LoVo (cell line): ENCODE measurements around the gene PPP1R12B.
"Not testable (repeated sequence)": the region's sequence is repeated elsewhere in the genome, so short reads cannot be mapped to it uniquely, and the experiment has no call there.

Source experiments
- DNase-seq: peaks from one replicate; pipeline ENCODE4 v3.0.0-alpha.2; 2016; ENCODE audit warnings: low spot score

PPP1R12B gene

DNA sequence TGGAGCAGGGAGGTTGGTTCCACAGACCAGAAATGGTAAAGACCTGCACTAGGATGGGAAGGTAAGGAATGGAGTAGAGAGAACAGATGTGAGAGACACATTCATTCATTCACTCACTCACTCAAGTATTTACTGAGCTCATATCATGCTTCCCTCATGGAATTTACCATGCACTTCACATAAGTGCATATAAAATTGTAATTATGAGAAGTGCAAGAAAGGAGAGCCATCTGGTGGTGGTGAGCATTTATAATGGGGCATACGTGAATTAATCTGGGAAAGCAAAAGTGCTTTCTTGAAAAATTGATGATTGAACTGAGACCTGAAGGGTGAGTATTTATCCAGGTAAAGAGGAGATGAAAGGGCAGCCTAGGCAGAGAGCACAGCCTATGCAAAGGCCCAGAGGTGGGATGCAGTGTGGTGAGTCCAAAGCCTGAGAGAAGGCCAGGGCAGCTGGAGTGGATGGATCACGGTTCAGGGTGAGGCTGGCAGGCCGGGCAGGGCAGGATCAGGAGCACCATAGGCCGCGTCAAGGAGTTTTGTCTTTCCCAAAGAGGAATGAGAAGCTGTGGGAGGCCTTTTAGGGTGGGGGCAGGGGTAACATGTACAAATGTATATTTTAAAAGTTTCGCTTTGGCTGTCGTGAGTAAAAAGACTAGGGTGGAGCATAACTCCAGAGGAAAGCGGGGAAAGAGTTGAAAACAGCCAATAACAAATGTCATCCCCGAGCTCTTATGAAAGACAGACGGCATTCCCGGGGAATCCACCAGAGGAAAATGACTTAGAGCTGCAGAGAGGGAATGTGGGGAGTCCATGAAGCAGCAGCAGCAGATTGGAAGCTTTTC, 266.1 kb downstream of the PPP1R12B start:
- not testable (repeated sequence) for DNase-seq

DNA sequence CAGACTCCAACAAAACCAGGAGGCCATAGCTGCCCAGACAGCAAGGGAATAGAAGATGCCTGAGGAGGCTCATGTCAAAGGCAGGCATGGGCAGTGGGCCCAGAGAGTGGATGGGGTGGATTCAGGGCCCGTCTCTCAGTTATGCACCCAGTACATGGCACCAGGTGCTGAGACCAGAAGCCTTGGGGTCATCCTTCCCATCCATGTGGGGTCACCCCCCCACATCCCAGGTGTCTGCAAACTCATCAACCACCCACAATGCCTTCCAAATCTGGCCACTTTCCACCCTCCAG, 266.7 kb downstream of the PPP1R12B start:
- not testable (repeated sequence) for DNase-seq

DNA sequence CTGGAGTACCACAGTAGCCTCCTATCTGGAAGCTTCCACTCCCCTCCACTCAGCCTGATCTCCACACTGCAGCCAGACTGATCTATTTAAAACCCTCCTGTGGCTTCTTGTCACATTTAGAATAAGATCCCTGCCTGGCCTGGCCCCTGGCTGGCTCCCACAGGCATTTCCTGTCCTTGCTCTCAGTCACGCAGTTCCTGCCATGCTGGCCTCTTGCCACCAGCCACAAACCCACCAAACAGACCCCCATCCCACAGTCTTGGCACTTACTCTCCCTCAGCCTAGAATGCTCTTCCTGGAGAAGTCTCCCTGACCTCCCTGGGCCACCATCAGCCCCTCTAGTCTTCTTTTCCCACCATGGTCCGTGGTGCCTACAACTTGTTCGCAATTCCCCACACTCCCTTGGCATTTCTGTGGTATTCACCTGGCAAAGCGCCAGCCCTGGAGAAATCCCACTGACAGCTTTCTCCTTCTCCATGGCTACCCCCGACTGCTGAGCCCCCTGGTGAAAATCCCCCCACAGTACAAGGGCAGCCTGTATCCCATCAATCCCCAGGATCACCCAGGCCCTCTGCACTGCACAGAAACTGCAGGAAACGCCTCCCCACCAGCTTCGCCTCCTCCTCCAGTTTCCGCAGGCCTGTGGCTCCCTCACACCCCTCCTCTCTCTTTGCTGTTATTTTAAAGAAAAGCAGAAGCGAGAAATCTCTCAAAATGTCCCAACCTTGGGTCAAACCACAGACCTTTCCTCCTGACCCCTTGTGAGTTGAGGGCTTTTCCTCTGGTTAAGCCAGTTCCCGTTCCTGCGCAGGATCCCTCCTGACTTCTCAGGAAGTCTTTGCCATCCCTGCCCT, 267.2 kb downstream of the PPP1R12B start:
- DNase-seq = no peak

DNA sequence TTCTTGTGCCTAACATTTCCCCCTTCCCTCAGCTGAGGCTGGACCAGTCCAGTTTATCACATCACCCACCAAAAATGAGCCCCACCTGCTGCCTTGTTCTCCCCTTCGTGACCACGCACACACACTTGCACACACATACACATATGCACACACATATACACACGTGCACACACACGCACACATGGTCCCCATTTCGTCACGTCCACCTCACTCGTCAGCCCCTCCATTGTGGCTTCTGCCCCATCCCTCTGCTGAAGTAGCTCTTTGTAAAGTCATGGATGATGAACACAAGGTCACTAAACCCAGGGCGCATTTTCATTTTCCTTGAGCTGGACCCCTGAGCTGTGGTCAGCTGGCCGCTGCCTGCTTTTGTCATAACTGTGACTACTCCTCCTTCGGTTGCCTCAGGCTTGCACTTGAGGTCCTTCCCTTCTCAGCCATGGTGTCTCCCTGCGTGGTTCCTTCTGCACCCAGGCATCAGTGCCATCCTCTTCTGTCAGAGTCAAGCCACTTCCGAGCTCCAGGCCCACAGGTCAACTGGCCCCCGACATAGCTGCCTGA, 267.9 kb downstream of the PPP1R12B start:
- DNase-seq = no peak

DNA sequence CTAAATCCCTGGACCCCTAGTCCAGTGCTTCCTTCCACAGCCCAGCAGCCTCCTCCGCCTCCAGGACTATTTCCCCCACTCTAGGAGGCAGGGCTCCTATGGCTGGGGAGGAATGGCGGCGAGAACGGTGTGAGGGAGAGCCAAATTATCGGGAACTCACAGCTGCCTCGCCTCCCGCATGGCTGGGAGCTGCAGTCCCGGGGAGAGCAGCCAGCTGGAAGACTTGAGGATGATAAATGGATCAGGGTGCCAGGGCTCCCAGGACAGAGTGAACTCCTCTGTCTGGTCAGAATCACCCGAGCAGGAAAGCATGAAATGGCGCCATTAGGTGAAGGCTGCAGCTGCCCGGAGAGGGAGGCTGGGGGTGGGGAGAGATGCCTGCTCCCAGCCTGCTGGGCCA, 270.5 kb downstream of the PPP1R12B start:
- DNase-seq = not testable (repeated sequence)

DNA sequence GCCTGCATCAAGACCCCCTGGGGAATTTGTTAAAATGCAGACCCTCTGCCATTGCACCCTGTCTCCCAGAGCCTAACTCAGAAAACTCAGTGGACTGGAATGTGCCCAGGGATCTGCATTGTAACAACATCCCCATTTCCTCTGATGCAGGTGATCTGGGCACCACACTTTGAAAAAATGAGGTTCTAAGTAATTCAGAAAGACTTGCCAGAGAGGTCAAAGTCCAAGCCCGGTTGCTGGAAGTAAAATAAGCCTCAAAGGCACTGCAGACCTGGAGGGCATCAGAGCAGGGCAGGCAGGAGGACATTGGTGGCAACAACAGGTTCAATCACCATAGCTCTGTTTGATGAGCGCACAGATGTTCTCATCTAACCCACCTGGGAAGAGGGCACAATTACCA, 271.0 kb downstream of the PPP1R12B start:
- peak; percentile 24 for DNase-seq

DNA sequence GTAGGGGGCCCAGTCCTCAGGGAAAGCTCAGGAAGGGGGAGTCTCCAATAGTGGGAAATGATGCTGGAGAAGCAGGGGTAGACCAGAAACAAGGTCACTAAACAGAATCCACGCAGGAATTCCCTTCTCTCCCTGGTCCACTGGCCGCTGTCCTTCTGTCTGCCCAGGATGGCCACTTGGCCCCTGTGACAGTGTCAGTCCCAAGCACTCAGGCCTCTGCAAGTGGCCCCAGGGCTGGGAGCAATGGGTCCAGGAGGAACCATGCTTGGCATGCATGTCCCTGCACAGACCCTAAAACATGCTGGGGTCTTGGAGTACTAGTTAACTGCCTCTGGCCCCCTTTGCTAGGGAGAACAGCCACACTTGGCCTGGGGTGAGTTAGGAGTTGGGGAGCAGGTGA, 271.5 kb downstream of the PPP1R12B start:
- not testable (repeated sequence) for DNase-seq

DNA sequence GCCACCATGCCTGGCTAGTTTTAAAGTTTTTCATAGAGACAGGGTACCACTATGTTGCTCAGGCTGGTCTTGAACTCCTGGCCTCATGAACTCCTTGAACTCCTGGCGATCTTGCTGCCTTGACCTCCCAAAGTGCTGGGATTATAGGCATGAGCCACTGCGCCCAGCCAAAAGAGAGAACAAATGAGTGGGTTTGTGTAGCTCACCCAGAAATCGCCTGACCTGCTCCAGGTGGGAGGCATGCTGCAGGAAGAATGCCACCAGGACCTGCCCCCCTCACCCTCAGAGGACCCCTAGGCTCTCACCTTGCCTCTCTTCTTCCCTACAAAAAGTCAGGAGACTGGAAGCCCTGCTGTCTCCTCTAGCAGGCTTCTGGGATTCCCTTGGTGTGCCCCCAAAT, 272.9 kb downstream of the PPP1R12B start:
- no peak for DNase-seq

DNA sequence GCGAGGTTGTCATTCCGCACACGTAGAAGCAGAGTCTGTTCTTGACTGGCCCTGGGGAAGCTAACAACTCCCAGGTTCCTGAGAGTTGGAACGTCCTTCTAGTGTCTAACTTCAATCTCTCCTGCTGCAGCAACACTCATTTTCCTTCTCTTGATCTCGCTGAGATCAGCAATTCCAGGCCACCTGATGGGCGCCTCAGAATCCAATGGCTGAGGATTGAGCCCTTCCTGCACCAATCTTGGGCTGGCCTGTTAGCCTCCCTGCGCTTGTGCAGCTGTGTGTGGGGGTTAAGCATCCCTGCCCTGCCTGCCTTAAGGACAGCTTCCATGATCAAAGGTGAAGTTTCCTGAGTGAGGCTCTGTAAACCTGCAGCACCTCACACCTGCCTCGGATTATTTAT, 273.9 kb downstream of the PPP1R12B start:
- no peak for DNase-seq

DNA sequence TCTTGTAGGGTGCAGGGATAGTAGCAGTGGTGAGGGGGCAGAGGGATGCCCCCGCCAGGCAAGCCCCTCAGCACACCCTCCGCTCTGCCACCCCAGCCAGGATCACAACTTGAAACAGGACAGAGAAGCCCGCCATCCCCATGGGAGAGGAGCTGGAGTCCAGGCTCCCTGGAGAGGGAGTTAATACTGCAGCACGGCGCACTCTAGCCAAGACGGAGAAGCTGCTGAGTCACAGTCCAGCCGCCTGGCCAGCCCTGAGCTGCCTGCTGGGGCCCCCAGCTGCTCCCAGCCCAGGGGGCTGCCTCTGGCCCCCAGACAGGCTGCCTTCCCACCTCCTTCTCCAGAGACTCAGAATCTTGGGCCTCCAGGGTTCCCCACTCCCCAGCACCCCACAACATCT, 274.6 kb downstream of the PPP1R12B start:
- no peak for DNase-seq

DNA sequence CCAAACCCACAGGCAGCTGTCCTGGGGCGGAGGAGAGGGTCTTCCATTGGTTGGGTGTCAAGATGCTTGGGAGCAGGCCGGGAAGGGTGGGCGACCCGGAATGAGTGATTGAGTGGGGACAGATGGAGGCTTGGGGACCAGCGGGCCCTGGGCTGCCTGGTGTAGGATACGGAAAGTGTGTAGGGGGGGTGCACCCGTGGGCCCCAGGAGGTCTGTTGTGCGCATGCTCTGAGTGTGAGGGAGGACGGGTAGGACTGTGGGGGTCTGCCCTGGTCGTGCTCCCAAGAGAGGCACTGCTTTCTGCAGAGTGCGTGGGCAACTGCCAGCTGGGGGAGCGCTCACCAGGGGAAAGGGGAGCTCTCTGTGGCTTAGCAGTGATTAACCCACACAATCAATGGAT, 275.0 kb downstream of the PPP1R12B start:
- not testable (repeated sequence) for DNase-seq

DNA sequence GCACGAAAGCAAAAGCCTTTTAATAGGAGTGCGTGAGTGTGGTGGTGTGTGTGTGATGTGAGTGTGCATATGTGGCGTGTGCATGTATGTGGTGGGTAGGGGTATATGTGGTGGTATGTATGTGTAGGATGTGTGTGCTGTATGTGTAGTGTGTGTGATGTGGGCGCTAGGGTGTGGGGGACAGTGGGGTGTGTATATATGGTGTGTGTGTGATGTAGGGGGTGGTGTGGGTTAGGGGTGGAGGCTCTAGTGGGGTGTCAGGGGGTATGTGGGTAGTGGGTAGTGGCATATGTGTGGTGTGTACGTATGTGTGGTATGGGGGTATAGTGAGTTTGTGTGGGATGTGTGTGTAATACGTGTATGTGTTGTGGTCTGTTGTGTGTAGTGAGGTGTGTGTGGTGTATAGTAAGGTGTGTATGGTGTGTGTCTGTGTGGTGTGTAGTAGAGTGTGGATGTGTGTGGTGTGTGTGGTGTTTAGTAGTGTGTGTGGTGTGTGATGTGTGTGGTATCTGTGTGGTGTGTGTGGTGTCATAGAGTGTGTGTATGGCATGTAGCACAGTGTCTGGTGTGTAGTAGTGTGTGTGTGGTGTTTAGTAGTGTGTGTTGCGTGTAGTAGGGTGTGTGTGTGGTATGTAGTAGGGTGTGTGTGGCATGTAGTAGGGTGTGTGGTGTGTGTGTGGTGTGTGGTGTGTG, 275.7 kb downstream of the PPP1R12B start:
- DNase-seq = no peak

DNA sequence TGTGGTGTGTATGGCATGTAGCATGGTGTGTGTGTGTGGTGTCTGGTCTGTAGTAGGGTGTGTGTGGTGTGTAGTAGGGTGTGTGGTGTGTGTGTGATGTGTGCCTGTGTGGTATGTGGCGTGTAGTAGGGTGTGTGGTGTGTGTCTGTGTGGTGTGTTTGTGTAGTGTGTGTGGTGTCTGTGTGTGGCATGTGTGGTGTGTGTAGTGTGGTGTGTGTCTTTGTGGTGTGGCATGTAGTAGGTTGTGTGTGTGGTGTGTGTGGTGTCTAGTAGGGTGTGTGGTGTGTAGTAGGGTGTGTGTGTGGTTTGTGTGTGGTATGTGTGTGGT, 276.2 kb downstream of the PPP1R12B start:
- no peak for DNase-seq

DNA sequence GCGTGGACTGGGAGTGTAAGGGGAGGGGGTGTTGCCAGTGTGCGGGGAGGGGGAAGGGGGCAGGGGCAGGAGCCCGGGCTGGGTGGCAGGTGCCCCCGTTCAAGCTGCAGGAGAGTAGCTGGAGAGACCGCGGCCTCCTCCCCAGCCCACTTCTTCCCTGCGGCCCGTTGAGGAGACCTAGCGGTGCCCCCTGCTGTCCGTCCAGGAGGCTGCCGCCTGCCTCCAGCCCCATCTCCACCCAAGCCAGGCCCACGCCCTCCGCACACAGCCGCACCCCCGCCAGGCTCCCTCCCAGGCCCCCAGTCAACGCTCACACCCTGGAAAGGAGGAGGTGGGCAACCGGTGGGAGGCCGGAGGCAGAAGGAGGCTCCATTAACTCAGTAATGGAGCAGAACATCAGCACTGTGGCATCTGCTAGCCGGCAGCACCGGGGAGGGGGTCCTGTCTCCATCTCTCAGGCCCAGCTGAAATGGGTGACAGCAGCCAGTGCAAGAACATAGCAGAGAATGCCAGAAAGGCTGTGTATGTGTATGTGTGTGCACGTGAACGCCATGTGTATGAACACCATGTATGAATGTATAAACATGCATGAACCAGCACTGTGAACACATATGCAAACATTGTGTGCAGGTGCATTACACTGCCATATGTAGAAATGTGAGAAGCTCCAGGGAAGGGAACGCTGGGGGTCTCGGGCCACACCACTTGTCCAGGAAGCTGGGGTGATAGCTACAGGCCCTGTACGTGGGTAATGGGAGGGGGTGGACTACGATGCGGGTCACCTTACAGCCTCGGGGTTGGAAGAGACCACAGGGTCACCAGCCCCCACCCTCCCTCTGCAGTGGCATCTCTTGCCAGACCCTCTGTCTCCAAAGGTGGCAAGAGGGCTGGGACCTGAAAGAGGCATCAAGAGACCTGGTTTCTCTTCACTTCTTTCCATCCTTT, 277.2 kb downstream of the PPP1R12B start:
- DNase-seq = peak; percentile 61

DNA sequence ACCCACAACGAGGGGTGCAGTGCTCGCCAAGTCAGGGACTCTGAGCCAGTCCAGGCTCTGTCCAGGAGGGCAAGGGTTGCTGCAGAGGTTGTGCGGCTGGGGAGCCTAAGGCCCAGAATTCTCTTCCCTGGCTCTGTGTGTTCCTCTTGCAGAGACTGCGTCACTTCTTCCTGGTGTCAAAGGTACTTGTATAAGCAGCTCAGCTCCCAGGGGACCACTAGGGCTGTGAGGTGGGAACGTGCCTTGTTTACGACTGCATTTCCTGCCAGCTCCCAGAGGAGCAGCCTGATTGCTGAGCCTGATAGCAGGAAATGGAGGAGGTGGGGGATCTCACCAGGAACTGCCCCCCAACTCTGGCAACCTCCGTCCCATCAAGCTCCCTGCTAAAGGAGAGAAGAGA, 278.5 kb downstream of the PPP1R12B start:
- DNase-seq = not testable (repeated sequence)

DNA sequence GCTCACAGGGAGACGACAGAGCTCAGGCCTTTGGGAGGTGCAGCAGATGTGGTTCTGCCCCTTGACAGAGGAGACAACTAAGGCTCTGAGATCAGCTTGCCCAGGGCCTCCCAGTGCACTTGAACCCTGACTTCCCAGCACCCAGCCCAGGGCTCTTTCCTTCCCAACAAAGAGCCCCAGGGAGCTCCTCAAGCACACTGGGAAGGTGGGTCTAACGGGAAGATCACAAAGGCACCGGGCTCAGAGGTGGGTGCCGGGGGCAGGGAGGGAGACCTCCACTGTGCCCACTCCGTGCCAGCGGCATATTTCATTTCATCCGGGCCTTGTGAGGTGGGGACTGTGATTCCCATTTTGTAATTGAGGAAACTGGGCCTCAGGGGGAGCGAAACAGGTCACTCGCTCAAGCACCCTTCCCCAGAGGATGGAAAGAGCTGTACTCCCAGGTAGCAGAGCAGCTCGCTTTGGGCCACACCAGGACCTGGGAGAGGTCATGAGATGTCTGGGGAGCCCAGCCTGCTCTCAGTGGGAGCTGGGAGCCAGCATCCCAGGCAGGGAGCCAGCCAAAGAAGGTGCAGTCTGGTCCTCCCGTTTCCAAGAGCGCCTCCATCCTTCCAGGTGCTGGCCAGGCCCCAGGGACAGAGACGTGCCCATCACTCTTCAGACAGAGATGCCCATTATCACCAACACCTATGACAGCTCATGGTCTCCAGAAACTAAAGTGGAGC, 279.5 kb downstream of the PPP1R12B start:
- DNase-seq = no peak

DNA sequence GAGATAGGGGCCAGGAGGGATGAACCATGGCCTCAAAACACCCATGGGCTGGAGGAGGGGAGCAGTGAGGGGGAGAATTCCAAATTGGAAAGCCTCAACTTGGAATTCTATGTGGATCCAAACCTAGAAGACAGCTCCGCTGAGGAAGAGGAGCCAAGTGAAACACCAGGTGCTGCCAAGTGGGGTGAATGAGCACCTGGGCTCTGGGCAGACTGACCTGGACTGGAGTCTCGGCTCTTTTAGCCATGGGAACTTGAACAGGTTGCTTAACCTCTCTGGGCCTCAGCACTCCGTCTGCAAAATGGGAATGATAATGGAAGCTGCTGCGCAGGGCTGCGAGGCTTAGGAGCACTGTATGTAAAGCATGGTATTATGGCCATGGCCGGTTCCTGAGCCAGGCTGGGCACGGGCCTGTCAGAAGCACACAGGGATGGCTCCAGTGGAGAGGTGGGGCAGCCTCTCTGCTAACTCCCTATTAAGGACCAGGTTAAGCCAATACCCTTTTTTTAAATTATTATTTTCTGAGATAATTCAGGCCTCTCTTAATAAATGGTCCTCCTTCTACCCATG, 280.2 kb downstream of the PPP1R12B start:
- no peak for DNase-seq

DNA sequence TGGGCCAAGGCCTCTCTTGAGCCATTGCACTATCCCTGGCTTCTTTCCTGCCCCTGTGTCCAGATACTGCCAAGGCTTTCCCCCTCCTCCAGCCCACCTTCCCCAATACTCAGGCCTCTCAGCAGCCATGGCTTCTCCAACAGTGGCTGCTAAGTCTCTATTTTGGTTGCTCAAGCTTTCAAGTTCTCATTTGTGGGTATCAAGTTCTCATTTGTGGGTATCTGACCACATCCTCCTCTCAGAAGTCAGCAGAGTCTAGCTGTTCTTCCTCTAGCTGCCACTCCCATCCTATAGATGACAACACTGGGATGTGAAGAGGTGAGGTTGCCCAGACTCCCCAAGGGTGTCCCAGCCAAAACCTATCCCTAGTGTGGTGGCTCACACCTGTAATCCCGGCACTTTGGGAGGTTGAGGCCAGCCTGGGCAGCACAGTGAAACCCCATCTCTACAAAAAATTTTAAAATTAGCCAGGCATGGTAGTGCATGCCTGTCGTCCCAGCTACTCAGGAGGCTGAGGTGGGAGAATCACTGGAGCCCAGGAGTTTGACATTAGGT, 280.8 kb downstream of the PPP1R12B start:
- not testable (repeated sequence) for DNase-seq

DNA sequence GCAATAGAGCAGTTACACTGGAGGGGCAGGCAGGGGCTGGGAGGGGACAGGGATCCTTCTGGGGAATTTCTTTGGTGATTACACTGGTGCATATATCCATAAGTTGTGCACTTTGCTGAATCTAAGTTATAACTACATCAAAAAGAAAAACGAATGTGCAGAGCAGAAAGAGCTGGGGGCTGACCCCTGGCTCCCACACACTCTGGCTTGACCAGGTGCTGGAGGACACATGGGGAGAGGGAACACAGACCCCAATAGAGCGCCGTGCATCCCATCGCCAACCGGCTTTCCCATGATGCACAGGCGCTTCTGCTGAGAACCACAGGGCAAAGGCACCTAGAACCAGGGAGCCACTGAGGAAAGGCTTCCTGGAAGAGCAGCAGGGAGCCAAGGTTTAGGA, 281.6 kb downstream of the PPP1R12B start:
- not testable (repeated sequence) for DNase-seq

DNA sequence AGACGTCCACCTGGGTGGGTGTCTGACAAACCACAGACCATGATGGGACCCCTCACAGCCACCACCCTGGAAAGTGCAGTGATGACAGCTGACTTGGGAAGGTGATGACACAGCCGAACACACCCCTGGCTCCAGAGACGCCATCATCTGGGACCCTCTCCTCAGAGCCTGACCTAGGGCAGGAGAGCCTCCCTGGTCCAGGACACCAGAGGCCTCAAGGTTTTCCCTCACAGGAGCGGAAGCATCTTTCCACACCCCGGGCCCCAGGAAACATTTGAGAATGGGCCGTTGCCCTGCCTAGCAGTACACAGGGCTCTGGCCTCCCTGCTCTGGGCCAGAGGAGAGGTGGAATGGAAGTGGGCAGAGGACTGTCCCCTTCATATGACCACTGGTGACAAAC, 282.0 kb downstream of the PPP1R12B start:
- no peak for DNase-seq
